Stimulated activated CD4-positive, alpha-beta T cell treated with anti-CD3 and anti-CD28 coated beads, TNF-alpha, amount 100 ng/mL, for 48 hours (primary cell): ENCODE data around the gene MYBBP1A.

Experiments used
- DNase-seq, 3 donors: peaks; one replicate each; pipeline ENCODE4 v3.0.0-alpha.2; 2020; ENCODE audit warnings: low read depth in 3 of 3

Gene MYBBP1A

DNA sequence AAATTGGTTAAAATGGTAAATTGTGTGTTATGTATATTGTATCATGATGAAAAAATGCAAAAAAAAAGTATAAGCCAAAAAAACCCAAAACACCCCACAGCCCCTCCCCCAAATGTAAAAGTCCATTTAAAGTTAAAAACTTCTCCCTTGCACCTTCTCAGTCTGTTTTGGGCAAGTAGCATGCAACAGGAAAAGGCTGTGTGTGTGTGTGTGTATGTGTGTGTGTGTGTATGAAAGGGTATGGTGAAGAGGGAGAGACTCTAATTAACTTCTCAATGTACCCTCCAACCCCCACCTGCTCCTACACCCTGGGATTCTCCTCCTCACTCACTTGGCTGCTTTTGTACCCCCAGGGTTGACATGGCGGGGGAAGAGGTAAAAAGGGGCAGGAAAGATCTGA, 14.4 kb upstream of the MYBBP1A start:
- no peak for DNase-seq

DNA sequence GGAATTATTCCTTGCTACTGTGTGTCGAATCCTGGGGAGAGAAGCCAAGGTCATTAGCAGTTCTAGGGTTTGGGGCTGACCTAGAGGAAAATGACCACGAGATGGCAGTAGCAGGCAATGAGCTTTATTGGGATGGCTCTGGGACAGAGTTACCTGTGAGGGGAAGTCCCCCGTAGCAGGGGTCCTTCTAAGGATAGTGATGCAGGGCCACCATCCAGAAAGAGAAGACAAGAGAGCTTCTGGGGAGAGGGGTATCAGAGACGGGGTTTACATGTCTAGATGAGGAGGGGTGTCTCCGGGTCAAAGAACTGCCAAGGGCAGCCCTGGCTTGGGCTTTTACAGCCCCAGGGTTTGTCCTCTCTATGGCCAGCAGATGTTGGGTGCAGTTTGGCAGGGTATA, 11.6 kb upstream of the MYBBP1A start:
- DNase-seq, result peak in 2 of 3 donors; percentile 25 to 54

DNA sequence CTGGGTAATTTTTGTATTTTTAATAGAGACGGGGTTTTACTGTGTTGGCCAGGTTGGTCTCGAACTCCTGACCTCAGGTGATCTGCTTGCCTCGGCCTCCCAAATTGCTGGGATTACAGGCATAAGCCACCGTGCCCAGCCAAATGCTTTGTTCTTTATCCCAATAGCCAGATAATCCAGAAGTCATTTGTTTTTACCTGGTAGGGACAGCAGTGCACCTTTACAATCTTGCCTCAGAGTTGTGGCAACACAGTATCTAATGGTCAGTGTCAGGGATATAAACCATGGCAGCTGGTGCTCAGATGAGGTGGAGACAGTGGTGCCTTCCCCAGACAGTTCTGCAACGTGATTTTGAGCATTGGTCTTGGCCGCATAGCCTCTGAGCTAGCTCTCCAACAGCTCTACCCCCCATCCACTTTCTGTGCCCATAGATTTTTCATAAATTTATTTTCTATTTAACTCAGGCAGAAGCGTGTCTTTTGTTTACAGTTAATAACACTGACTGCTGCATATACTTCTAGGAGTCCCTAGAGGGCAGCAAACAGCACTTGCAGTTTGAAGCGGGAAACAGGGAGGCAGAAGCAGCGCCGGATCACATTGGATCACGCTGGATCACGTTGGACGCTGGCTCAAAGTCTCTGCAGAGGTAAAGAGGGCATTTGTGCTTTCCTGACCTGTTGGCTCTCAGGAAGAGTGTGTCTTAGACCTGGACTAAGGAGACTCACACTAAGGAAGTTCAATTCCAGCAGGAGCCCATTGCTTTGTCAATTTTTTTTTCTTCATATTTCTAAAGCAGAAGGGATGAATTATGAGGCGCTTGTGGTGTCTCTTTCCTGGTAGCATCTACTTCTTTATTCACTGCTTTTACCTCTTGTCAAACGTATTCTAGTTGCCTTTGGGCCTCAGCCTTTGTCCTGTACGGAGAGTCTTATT, 10.3 kb upstream of the MYBBP1A start:
- peak in 2 of 3 donors; percentile 29 to 42 for DNase-seq

DNA sequence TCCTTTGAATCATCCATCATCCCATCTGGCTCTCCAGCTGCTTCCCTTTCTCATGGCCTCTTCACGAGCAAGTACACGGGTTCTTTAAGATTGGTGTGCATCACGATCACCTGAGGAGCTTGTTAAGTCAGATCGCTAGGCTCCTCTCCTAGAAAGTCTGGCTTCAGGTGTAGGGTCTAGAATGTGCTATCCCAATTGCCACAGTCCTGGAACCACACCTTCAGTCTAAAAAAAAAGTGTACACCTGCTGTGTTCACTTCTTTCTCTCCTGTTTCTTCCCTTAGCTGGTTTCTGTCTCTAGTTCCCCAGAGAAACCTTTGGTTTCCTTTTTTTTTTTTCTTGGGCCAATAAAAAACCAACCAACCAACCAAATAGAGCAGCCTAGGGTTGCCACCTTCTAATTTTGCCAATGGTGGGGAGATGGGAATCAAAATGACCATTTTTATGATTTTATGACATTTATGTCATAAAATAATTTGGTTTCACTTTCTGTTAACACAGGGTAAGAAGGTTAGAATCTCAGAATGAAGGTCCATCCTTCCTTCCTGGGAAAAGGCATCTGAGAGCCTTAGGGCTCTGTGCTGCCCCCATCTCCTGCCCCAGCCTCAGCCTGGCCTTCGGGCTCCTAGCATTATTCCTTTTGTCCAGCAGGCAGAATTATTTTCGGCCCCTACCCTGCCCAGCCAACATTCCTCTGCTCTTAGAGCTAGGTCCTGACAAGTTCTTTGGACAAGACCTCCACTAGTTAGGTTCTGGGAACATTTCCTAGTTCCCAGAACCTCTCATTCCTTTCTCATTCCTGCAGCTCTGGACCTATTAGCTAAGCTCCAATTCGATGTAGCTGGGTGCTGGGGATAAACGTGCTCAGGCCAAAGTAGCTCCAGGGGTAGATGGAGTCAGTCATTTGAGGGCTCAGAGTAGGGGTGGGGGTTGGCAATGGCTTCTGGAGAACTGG, 7.1 kb upstream of the MYBBP1A start:
- DNase-seq, result no peak

DNA sequence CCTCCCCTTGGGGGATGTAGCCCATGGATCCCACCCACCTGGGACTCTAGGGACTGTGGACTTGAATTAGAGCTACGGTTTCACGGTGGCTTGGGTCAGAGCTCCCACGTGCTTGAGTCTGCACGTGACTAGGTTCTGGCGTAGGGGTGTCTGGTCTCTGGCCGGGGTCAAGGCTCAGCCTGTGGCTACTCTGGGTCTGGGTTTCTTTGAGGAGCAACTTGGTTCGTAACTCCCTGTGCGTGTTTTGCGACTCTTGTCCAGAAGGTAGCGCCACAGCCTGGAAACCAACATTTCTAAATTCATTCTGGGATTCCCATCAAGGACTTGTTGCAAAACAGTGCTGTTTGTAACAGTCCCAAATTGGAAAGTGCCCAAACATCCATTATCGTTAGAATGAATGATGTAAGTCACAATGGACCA, 5.7 kb upstream of the MYBBP1A start:
- no peak for DNase-seq

DNA sequence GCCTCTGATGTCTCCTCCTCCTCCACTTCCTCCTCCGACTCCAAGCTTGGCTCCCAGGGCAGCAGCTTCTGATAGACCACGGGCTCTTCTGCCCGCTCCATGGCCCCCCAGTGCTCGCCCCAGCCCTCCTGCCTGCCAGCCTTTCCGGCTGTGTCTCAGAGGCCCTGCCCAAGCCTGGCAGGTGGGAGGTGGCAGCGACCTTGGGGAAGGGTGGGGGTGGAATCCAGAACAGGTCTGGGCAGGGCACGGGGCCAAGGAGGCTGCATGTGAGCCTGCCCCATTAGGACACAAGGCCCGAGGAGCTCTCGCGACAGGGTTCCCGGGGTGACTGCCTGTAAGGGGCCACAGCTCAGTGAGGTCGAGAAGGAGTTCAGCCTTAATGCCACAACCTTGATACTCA, 5.2 kb upstream of the MYBBP1A start, which contains the start of gene GGT6:
Gene GGT6 (minus strand): TSS at position 157 of the 400 bp plus-strand sequence. CDS start 56 bp downstream, at position 101.
- DNase-seq, result no peak

DNA sequence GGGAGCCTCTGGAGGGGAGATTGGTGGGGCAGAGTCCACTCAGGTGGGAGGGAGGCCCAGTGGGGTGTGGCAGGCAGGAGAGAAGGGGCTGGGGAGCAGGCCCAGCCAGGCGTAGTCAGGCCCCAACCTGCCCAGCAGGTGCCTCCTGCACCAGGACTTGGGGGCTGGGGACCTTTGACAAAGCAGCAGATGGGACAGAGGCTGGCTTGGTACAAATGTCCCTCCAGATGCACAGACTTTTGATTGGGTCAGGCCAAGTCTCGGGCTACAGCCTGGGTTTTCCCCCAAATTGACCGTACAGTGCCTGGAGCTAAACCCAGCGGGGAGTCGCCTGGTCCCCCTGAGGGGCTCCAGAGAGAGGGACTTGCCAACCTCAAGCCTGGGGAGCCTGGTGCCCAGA, 4.8 kb upstream of the MYBBP1A start:
- DNase-seq, result no peak

DNA sequence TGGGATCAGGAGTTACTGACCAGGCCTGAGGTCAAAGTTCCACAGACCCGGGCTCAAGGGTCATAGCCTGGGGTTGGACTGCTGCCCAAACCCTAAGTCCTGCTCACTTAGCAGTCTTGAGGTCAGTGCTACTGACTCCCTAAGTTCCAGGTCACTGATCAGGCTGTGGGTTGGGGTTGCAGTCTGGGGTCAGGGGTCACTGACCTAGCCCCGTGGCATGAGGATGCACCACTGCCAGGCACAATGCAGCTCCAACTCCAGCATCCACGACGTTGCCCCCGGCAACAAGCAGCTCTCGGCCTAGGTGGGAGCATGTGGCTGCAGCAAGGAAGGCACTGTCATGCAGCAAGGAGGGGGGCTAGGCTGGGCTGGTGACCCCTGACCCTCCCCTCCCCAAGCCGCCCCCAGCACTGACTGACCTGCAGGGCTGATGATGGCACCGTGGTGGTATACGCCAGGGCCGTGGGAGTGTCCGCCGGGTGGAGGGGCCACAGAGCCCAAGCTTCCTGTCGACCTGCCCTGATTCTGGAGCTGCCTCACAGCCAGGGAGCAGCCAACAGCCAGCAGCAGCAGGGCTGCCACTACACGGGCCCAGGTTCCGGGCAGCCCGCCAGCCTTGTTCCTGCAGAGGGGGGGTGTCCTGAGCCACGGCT, 4.1 kb upstream of the MYBBP1A start:
- no peak for DNase-seq

DNA sequence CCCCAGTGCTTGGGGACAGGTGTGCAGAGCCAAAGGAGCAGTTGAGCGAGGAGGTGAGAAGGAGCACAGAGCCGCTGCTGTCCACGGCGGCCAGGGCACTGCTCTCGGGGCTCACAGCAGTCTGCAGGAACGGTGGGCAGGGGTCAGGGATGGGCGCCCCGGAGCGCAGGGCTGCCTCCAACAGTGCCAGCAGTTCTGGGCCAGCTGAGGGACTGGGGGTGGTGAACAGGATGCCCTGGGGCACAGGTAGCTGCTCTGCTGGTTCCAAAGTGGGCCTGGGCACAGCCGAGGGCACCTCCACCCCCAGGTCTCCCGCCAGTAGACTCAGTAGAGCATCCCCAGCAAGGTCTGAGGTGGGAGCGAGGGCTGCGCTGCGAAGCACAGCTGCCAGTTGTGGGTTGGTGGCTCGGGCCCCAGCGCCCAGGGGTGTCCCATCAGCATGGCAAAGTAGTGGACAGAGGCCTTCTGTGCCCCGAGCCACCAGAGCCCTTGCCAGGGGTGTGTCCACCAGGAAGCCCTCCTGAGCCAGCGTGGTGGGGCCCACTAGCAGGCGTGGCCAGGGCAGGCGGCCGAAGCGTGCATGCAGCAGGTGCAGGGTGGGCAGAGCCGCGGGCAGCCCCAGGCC, 3.3 kb upstream of the MYBBP1A start:
- no peak for DNase-seq

DNA sequence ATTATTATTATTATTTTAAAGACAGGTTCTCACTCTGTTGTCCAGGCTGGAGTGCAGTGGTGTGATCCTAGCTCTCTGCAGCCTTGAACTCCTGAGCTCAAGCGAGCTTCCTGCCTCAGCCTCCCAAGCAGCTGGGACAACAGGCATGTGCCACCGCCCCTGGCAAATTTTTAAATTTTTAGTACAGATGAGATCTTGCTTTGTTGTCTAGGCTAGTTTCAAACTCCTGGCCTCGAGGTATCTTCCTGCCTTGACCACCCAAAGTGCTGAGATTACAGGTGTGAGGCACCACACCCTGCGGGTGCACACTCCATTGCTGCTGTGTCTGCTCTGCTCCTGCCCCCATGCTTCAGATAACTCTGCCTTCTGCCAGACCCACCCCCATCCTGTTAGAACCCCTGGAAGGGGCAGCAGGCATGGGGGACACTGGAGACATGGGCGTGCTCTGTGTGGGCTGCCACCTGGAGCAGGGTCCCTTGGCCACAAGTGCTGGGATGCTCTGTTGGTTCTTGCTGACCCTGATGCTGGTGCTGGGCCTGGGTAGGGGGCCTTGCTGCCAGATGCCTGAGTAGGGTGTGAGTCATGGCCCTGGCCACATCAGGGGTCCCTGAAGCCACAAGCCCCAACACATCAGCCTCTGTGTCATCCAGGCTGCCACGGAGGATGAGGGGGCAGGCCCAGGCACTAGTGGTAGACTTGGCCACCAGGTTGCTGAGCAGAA, 2.6 kb upstream of the MYBBP1A start:
- DNase-seq, result no peak

DNA sequence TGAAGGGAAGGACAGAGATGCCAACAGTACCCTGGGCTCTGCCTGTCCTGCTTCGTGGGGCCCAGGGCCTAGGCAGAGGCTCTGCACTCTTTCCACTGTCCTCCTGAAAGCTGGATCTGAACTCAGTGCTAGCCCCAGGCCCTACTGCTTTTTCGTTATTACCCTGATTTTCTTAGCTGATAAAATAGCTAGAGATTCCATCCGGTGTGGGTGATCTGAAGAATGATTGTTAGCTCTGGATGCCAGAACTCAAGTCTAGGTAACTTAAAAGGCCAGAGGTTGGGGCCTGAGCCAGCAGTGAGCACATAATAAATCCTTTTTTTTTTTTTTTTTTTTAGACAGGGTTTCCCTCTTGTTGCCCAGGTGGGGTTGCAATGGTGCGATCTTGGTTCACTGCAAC, 1.8 kb upstream of the MYBBP1A start:
- no peak for DNase-seq

DNA sequence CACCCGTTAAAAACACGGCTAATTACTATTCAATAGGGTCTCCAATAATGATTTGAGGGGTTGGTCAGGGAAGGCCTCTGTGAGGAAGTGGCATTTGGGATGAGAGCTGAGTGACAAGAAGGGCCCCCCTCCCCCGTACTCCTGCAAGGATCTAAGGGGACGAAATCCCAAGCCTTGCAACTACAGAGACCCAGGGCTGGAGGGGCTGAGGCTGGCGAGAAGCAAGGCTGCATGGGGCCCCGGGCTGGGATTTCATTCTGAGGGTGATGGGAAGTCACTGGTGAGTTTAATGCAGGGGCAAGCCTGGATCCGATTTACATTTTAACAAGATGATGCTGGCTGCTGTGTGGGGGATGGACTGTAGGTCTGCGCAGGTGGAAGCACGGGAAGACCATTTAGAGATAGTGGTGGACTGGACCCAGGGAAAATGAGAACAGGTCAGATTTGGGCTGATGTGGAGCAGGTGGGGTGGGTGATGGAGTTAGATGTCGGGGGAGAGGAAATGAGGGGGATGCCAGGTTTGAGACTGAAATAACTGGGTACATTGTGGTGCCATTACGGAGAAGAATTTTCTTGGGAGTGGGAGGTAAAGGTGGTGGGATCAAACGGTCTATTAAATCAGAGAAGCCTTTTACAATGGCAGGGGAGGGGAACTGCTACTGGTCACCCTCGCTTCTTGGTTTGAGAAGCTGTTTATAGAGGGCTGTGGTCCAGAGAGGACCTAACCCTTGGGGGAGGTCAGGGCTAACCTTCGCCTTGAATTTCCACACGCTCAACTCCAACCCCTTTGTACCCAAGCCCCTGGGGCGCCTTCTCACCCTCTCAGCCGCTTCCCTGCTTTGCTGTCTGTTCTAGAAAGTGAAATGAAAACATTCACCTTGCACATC, 932 bp upstream of the MYBBP1A start:
- no peak for DNase-seq

DNA sequence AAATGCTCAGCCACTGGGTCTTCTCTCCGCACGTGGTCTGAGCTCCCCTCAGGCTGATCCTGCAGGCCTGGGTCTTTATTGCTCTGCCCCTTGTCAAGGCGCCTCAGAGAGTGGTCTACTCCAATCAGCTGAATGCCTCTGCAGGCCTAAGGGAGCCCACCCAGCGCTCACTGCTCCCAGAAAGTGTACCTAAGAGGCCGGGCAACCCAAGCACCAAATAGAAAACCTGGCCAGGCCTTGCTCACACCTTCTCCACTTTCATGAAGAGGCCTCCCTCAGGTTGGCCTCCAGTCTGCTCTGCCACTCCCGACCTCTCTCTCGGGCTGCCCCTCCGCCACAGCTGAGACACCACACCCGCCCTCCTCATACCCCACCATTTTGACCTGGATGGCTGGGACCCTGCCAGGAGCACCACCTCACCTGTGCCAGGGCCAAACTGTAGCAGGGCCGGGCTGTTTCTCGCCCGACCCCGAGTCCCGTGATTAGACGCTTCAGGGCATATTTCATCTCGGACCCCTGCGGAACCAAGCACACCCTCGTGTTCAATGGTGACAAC, 665 bp downstream of the MYBBP1A start:
- DNase-seq, result no peak

DNA sequence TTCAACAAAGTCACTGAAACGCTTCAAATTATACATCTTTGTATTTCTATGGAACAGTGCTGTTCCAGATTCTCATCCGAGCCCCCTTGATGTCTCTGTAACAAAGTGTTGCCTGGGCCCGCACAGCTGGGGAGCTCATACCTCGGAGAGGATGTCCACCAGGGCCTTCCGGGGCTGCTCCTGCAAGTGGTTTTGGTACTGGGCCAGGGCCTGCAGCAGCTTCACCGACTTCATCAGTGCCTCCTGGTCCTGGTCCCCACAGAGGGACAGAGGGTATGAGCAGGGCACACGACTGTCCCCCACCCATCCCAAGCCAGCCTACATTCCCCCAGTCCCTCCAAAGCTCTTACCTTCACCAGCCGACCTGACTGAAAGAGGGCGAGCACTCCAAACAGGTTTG, 1.5 kb downstream of the MYBBP1A start:
- DNase-seq, result no peak

DNA sequence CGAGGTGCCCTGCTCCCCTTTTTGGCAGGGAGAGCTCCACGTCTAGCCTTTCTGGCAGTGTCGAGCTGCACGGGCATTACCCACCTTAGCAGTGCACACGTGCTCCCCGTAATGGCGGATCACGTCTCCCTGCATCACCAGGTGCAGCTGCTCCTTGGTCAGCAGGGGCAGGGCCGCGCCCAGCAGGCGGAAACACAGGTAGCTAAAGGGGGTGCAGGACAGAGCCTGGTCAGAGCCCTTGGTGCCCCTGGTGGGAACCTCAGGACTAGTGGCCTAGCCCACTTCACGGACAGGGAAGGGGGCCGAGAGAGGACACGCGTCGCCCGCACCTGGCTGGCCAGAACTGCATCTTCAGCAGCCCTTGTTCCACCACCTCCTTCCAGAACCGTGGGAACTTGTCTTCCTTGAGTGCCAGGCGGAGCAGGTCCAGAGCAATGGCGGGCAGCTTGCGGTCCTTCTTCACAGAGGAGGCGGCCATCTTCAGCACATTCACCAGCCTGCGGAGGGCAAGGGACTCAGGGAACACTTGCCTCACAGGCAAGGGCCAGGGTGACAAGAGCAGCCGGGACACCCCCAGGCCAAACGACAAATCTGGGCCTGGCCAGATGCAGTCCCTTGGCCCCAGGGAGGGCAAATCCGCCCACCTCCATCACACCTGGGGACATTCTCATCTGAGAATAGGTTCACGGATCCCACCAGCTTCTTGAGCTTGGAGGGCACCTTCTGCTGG, 3.2 kb downstream of the MYBBP1A start:
- no peak for DNase-seq

DNA sequence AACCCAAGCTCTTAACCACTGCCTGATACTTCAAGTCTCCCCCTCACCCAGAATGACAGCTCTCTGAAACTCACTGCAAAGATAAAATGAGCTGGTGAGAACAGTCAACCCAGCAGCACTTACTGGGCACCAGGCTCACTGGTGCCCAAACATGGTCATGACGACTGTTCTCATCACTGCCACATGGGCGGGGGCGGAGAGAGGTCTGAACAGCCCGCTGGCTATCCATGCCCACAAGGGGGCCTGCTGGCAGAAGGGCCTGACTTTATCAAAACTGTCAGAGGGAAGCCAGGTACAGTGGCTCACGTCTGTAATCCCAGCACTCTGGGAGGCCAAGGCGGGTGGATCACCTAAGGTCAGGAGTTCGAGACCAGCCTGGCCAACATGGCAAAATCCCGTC, 4.0 kb downstream of the MYBBP1A start:
- peak in 1 of 3 donors; percentile 37 for DNase-seq

DNA sequence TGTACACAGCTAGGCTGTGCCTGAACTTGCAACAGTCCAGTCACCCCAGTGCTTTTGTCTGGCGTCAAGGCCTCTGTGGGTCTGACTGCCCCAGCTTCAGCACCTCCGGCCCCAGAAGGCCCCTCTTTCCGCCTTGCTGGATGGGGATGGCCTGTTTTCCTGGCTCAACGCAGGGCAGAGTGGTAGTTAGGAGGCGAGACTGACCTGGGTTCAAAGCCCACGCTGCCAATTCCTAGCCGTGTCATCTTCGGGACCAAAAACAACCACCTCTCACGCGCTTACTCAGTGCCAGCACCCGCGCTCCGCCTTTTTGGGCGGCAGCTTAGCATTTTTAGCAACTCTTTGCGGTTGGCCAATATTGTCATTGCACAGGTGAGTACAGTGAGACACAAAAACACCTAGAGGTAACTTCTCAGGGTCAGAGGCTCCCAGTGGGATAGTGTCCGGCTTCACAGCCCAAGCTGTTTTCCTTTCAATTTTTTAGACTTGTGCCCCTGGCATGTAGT, 4.6 kb downstream of the MYBBP1A start:
- DNase-seq, result no peak

DNA sequence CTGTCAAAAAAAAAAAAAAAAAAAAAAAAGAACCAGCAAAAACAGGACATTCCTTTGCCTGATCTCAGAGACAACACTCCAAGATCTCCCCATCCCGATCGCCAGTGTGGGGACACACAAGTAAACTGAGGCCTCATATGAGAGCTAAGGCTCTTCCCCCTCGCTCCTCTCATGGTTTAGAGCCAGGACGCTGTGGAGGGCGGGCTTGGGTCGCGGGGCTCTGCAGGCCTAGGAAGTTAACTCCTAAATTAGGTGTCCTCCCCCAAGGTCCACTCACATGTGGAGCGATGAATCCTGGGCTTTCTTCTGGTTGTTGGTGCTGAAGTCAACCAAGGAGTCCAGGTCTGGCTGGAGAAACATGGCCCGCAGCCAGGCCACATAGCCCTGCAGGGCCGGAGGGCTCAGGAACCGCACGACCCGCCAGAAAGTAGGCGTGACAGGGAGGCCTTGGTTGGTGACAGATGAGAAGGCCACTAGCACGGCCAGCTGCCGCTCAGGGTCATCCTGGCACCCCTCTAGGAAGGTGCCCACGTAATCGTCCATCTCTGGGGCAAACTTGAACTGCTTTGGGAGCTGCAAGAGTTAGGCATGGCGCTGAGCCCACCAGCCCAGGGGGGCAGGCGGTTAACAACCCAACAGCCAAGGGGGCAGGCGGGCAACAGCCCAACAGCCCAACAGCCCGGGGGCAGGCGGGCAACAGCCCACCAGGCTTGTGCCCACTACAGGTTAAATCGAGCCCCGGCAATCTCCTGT, 5.2 kb downstream of the MYBBP1A start:
- DNase-seq, result no peak
